Measurements from ENCODE around the gene PSMD1.

DNA sequence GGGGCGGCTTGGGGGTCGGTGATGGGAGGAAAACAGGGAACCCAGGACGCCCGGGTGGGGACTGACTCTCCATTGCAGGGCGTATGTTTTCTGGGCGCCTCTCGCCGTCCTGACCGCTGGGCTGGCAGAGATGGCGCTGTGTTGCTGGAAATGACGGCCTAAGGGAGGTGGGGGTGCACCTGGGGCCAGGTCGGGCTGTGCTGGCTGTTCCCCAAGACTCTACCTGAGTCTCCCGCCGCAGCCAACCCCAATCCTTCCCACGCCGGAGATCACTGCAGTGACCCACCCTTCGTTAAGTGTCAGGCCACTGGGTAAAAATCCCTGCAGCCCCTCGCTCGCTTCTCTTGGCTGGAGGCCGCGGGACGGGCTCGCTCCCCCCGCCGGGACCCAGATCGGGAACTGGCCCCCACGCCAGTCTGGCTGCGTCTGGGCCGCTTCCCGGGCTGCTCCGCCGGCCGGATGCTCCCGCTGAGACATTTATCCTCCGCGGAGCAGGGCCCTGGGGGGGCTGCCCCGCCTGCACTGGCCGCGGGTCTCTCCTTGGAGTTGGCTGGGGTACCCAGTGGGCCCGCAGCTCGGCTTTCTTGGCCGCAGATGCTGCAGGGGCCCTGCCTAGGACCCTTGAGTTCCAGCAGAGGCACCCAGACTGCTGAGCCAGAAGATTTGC is 134.0 kb downstream of the PSMD1 start:
- TF ChIP-seq, protein P1, sequence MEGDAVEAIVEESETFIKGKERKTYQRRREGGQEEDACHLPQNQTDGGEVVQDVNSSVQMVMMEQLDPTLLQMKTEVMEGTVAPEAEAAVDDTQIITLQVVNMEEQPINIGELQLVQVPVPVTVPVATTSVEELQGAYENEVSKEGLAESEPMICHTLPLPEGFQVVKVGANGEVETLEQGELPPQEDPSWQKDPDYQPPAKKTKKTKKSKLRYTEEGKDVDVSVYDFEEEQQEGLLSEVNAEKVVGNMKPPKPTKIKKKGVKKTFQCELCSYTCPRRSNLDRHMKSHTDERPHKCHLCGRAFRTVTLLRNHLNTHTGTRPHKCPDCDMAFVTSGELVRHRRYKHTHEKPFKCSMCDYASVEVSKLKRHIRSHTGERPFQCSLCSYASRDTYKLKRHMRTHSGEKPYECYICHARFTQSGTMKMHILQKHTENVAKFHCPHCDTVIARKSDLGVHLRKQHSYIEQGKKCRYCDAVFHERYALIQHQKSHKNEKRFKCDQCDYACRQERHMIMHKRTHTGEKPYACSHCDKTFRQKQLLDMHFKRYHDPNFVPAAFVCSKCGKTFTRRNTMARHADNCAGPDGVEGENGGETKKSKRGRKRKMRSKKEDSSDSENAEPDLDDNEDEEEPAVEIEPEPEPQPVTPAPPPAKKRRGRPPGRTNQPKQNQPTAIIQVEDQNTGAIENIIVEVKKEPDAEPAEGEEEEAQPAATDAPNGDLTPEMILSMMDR (IDR thresholded peaks at IDR 0.05) = peak in 1 of 4 experiments; percentile 14
- TF ChIP-seq POLR2AphosphoS5 (IDR thresholded peaks at IDR 0.05) = no peak

Measured in prostate gland (tissue), 2 donors.